Neutrophil (primary cell): ENCODE data around the gene SERPINB4.
A peak's percentile ranks its signal among the peaks of the same experiment; 100 is the strongest.

ENCODE experiments used
- H3K27ac ChIP-seq: fragments of 200-600 bp; sonication (generic); 2 replicates; pipeline ENCODE4 v1.5.1; 2016; ENCODE audit warnings: mild to moderate bottlenecking, moderate library complexity
- H3K27me3 ChIP-seq: fragments of 200-600 bp; sonication (generic); 2 replicates; pipeline ENCODE4 v1.6.0; 2016; ENCODE audit warnings: mild to moderate bottlenecking
- H3K36me3 ChIP-seq: fragments of 200-600 bp; sonication (generic); 2 replicates; pipeline ENCODE4 v1.5.1; 2017
- H3K4me1 ChIP-seq, 2 experiments: fragments of 200-600 bp in 1 of 2; sonication (generic) in 1 of 2; 1 replicate in 1 of 2; 2 replicates in 1 of 2; pipeline versions ENCODE4 v1.5.1 to v1.6.1; 2013 to 2016; ENCODE audit warnings: low read depth in 1 of 2, low read length in 1 of 2, mild to moderate bottlenecking in 1 of 2, moderate library complexity in 1 of 2; ENCODE audit not compliant: control insufficient read depth in 1 of 2, insufficient read depth in 1 of 2
- H3K4me3 ChIP-seq, 2 experiments: fragments of 200-600 bp in 1 of 2; sonication (generic) in 1 of 2; 1 replicate in 1 of 2; 2 replicates in 1 of 2; pipeline ENCODE4 v1.5.1; 2013 to 2016; ENCODE audit warnings: low read depth in 1 of 2, low read length in 1 of 2, mild to moderate bottlenecking in 1 of 2, moderate library complexity in 1 of 2
- H3K9me3 ChIP-seq: fragments of 200-600 bp; sonication (generic); 2 replicates; pipeline ENCODE4 v1.5.1; 2016
- CTCF ChIP-seq: fragments of 200-600 bp; sonication (generic); IDR thresholded peaks from 2 replicates; pipeline ENCODE4 v1.5.1; 2016; ENCODE audit warnings: antibody characterized with exemption

SERPINB4 gene

GRCh38 chr18:63590373-63590772, 53.7 kb downstream of the SERPINB4 start:
- Histone ChIP-seq H3K4me1 (peaks cover 17 to 27% of the 10 kb centered on the region in 2 experiments), H3K27ac (peak overlapping the region; percentile 63), H3K9me3 (no peaks in the 10 kb centered on the region), H3K4me3 (no peak overlapping the region), H3K36me3 (no peaks in the 10 kb centered on the region), H3K27me3 (no peaks in the 10 kb centered on the region)
- TF ChIP-seq CTCF = no peak

GRCh38 chr18:63588909-63589308, 55.1 kb downstream of the SERPINB4 start:
- Histone ChIP-seq H3K9me3 (no peaks in the 10 kb centered on the region), H3K27ac (no peak overlapping the region), H3K27me3 (no peaks in the 10 kb centered on the region), H3K4me1 (peaks cover 23 to 33% of the 10 kb centered on the region in 2 experiments), H3K4me3 (no peak overlapping the region), H3K36me3 (no peaks in the 10 kb centered on the region)
- no peak for TF ChIP-seq CTCF
